Central memory CD8-positive, alpha-beta T cell (primary cell): ENCODE measurements around the gene POF1B.
A peak's percentile ranks its signal among the peaks of the same experiment; 100 is the strongest.
"Not testable (repeated sequence)": the region's sequence is repeated elsewhere in the genome, so short reads cannot be mapped to it uniquely, and the experiment has no call there.

ENCODE experiments used
- ATAC-seq: fragments of 150-1000 bp; cut with Tn5 transposase; replicated peaks from 2 replicates; pipeline ENCODE4 v1.10.0; 2022; ENCODE audit warnings: mild to moderate bottlenecking, moderate FRiP score, moderate number of reproducible peaks; ENCODE audit not compliant: poor library complexity, severe bottlenecking; ENCODE audit errors: extremely low read depth
- DNase-seq, 2 donors: peaks; one replicate each; pipeline ENCODE4 v3.0.0; 2021; ENCODE audit warnings: low spot score in 2 of 2
- H3K27ac Mint-ChIP-seq: one replicate; pipeline ENCODE4 v1.8.0; 2022; ENCODE audit warnings: low read depth, mild to moderate bottlenecking, moderate library complexity, mixed read lengths
- H3K27me3 Mint-ChIP-seq: one replicate; pipeline ENCODE4 v1.8.0; 2022; ENCODE audit warnings: mixed read lengths
- H3K36me3 Mint-ChIP-seq: one replicate; pipeline ENCODE4 v1.8.0; 2022; ENCODE audit warnings: mild to moderate bottlenecking, moderate library complexity, mixed read lengths; ENCODE audit not compliant: insufficient read depth
- H3K4me1 Mint-ChIP-seq: one replicate; pipeline ENCODE4 v1.8.0; 2022; ENCODE audit warnings: mixed read lengths
- H3K4me3 Mint-ChIP-seq: one replicate; pipeline ENCODE4 v1.8.0; 2022; ENCODE audit warnings: mild to moderate bottlenecking, moderate library complexity, mixed read lengths
- H3K9me3 Mint-ChIP-seq: one replicate; pipeline ENCODE4 v1.8.0; 2022; ENCODE audit warnings: mixed read lengths

The POF1B gene

DNA sequence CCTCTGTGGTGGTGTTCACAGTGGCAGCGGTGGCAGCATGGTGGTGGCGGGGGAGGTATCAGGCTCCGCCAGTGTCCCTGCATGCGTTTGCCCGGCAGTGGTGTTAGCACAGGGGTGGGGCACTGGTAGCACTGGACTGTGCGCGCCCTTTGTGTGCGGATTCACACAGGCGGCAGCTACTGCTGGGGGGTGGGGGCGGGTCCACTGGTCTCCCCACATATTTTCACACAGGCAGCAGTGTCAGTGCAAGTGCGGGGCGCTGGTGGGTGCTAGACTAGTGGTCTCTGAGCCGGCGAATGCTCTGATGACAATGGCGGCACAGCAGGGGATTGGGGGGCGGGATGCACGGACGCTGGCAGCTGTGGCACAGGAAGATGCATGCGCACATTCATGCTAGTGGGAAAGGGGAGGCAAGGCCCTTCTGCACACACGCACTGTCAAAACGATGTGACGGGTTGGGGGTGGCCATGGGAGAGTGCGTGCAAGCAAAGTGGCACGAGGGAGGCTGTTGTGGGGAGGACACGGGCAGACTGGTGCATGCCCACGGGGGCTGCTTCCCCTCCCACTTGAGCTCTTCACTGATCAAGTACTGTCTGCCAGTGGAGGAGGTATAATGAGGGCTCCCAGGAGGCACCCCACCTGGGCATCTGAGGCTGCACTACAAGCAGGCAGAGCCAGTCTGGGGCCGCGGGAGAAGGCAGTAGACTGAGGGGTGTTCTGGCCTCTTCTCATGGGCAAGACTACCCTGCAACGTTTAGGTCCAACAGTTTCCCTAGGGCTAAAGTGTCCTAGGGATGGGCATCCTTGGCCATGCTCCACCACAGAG, 53.0 kb downstream of the POF1B start:
- DNase-seq (no peak), ATAC-seq (no peak)
- Mint-ChIP-seq H3K27ac (no peak overlapping the region), H3K9me3 (peaks cover 6% of the 10 kb centered on the region), H3K27me3 (no peaks in the 10 kb centered on the region), H3K4me3 (no peak overlapping the region), H3K36me3 (no peaks in the 10 kb centered on the region), H3K4me1 (no peaks in the 10 kb centered on the region)

- not testable (repeated sequence) for ATAC-seq, H3K27me3 Mint-ChIP-seq, H3K36me3 Mint-ChIP-seq, H3K27ac Mint-ChIP-seq, H3K4me1 Mint-ChIP-seq, DNase-seq, H3K9me3 Mint-ChIP-seq, H3K4me3 Mint-ChIP-seq
These were observed 68.1 kb downstream of the POF1B start for GRCh38 chrX:85311348-85311747.

DNA sequence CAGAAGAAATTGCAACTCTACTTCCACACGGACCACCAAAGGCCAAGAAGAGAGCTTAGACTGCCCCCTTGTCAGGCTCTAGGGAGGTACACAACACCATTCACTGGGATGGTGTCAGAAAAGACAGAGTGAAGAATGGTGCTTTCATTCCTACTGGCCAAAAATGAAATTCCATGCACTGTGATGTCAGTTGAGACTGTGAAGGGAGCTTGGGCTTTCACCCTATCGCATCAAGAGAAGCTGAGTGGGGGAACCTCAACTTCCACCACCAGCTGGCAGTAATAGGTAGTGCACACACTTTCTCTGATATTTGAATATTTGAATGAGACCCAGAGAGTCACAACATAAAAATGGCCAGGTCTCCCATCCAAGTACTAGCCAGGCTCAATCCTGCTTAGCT, 69.7 kb downstream of the POF1B start:
- Mint-ChIP-seq H3K36me3 (no peaks in the 10 kb centered on the region), H3K9me3 (no peaks in the 10 kb centered on the region), H3K27me3 (no peaks in the 10 kb centered on the region), H3K4me1 (no peaks in the 10 kb centered on the region), H3K27ac (no peak overlapping the region), H3K4me3 (no peak overlapping the region)
- ATAC-seq = no peak
- DNase-seq = no peak

DNA sequence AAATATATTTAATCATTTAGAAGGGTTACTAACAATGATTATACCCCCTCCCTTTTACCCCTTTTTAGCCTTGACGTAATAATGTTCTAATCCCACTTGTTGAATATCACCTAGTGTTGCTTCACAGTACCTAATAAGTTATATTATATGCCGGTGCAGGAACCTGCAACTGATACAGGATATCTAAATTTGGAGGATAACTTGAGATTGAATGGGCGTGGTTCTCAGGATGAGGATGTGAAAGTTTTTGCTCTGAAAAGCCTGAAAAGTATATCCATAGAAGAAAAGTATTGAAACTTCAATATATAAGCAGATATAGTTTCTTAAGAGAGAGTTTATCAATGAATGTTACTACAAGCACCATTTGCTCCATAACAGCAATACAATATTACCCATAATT, 75.9 kb downstream of the POF1B start:
- Mint-ChIP-seq H3K4me3 (no peak overlapping the region), H3K27me3 (no peaks in the 10 kb centered on the region), H3K4me1 (no peaks in the 10 kb centered on the region), H3K27ac (no peak overlapping the region), H3K36me3 (no peaks in the 10 kb centered on the region), H3K9me3 (no peaks in the 10 kb centered on the region)
- DNase-seq (no peak), ATAC-seq (no peak)

- Mint-ChIP-seq H3K9me3 (peaks cover 5% of the 10 kb centered on the region), H3K4me3 (no peak overlapping the region), H3K27ac (no peak overlapping the region), H3K27me3 (no peaks in the 10 kb centered on the region), H3K4me1 (no peaks in the 10 kb centered on the region), H3K36me3 (no peaks in the 10 kb centered on the region)
- ATAC-seq = no peak
- no peak for DNase-seq
These were observed 90.3 kb downstream of the POF1B start for GRCh38 chrX:85288992-85289723.

GRCh38 chrX:85285286-85285685, 94.2 kb downstream of the POF1B start:
- not testable (repeated sequence) for H3K27ac Mint-ChIP-seq, H3K4me1 Mint-ChIP-seq, ATAC-seq, H3K9me3 Mint-ChIP-seq, H3K27me3 Mint-ChIP-seq, H3K36me3 Mint-ChIP-seq, DNase-seq, H3K4me3 Mint-ChIP-seq

DNA sequence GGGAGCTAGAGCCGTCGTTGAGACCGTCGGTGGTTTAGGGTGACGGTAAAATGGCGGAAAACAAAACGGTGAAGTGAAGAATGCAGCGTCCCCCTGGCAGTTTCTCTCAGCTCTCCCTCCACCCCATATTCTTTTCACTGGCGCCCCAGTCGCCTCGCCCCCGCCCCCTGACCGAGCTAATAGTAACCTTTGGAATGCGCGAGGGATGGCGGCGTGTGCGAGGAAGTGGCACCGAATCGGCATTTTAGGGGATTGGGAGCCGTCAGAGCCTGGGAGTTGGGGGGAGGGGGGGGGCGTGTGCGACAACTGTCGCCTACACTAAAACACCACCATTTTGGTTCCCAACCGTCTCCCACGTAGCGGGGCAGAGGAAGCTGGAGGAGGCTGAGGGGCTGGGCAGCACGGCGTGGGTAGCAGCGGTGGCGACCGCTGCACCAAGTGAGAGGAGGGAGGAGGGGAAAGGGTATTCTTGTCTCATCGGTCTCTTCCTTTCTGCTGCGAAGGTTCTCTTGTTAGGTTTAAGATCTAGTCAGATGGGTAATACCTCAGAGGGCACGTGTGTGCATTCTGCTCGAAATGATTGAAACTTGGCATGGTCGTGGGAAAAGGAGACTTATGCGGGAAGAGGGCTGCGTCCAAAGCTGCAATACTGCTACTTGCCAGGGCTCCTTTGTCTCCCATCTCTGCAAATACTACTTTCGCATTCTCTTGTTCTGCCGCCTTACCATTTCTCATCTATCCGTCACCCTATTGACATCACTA, 134.8 kb downstream of the POF1B start:
- ATAC-seq (no peak), DNase-seq (no peak)
- Mint-ChIP-seq H3K9me3 (no peaks in the 10 kb centered on the region), H3K4me1 (peaks cover 5% of the 10 kb centered on the region), H3K4me3 (peak overlapping the region; percentile 79), H3K27me3 (no peaks in the 10 kb centered on the region), H3K27ac (no peak overlapping the region), H3K36me3 (no peaks in the 10 kb centered on the region)

- DNase-seq (no peak), ATAC-seq (no peak)
- H3K36me3 Mint-ChIP-seq = no peaks in the 10 kb centered on the region
- H3K4me3 Mint-ChIP-seq = peak within 1 kb of the TSS; percentile 79
- no peaks in the 10 kb centered on the region for H3K9me3 Mint-ChIP-seq
- no peak within 1 kb of the TSS for H3K27ac Mint-ChIP-seq
- H3K27me3 Mint-ChIP-seq = no peaks in the 10 kb centered on the region
- peaks cover 5% of the 10 kb centered on the region for H3K4me1 Mint-ChIP-seq
These were observed 135.6 kb downstream of the POF1B start, which contains the start of the genes SATL1 and ZNF711 for GRCh38 chrX:85243761-85244449. Gene SATL1 (minus strand): TSS chrX:85243779. CDS start chrX:85108968, 134,811 bp downstream. Gene ZNF711 (plus strand): TSS chrX:85243991. CDS start chrX:85247573, 3,582 bp downstream.

DNA sequence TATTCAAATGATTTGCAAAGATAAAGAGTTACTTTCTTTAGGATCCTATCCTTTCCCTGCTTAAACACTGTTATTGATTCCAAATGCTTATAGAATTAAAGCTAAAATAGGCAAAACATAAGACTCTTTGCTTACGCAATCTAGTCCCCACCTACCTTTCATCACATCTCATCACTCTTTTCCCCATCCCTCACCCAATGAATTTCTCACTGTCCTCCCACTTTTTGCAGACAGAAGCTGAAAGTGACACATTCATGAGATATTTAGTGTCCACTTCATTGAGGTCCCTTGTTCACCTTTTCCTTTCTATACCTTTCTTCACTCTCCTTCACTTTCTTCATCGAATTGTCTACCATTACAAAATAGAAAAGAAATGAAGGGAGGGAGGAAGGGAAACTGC, 136.3 kb downstream of the POF1B start:
- H3K9me3 Mint-ChIP-seq = no peaks in the 10 kb centered on the region
- ATAC-seq (no peak), DNase-seq (no peak)
- no peak overlapping the region for H3K4me3 Mint-ChIP-seq
- H3K36me3 Mint-ChIP-seq = peaks cover under 1% of the 10 kb centered on the region
- no peaks in the 10 kb centered on the region for H3K27me3 Mint-ChIP-seq
- H3K4me1 Mint-ChIP-seq = peaks cover 5% of the 10 kb centered on the region
- no peak overlapping the region for H3K27ac Mint-ChIP-seq
